GM12865 (cell line): ENCODE results near the gene PRPF39.
"Not testable (repeated sequence)": the region's sequence is repeated elsewhere in the genome, so short reads cannot be mapped to it uniquely, and the experiment has no call there.

Source experiments
- DNase-seq: peaks from one replicate; pipeline ENCODE4 v3.0.0; 2010; ENCODE audit warnings: low read depth
- H3K4me3 ChIP-seq: 2 replicates; pipeline ENCODE4 v1.5.1; 2011; ENCODE audit warnings: mild to moderate bottlenecking, low read depth, low read length, control low read depth
- CTCF ChIP-seq: IDR thresholded peaks from 2 replicates; pipeline ENCODE4 v1.5.1; 2011; ENCODE audit warnings: low read length, control low read depth, low read depth, inconsistent platforms; ENCODE audit not compliant: insufficient read depth; ENCODE audit errors: missing control alignments

The PRPF39 gene

DNA sequence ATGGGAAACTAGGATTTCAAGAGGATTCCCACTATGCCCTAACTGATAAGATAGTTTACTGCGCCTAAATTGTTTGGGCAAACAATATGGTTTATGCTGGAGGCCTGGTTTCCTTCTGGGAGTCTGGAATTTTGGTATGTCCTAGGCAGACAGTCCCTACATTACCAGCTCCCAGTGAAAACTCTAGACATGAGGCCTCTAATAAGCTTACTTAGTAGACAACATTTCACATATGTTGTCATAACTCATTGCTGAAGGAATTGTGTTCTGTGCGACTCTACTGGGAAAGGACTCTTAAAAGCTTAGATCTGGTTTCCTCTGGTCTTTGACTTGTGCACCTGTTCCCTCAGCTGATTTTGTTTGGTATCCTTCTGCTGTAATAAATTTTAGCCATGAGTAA is 18.0 kb upstream of the PRPF39 start:
- no peak overlapping the region for H3K4me3 ChIP-seq
- TF ChIP-seq CTCF, result no peak
- no peak for DNase-seq

- H3K4me3 ChIP-seq, result no peak overlapping the region
- TF ChIP-seq CTCF, result no peak
- no peak for DNase-seq
These were observed 17.2 kb upstream of the PRPF39 start for GRCh38 chr14:45066667-45067066.

DNA sequence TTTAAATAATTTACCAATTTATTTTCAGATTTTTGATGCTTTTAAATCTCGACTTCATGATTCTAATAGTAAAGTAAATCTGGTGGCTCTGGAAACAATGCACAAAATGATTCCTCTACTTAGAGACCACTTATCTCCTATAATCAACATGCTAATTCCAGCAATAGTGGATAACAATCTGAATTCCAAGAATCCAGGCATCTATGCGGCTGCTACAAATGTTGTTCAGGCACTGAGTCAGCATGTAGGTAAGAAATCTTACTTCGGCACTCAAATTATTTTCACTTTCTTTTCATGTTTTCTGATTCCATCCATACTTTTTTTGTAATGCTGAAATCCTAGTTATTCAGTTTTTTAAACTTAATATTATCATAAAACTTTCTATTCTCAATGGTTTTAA is 15.5 kb upstream of the PRPF39 start:
- TF ChIP-seq CTCF, result no peak
- no peak for DNase-seq
- H3K4me3 ChIP-seq, result no peak overlapping the region

DNA sequence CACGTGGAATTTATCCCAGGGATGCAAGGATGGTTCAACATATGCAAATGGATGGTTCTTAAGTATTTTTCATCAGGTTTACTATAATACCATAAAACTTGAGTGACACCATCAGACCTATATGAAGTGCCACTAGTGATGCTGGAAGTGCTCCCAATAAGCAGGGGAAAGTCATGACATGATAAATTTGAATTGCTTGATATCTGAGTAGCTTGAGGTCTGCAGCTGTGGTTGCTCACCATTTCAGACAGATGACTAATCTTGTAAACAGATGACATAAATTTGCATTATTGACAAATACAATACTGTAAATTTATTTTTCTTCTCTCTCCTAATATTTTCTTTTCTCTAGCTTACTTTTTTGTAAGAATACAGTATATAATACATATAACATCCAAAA is 13.7 kb upstream of the PRPF39 start:
- TF ChIP-seq CTCF, result no peak
- no peak for DNase-seq

GRCh38 chr14:45072126-45072525 is 11.8 kb upstream of the PRPF39 start:
- no peak overlapping the region for H3K4me3 ChIP-seq
- no peak for DNase-seq
- TF ChIP-seq CTCF, result no peak

More for the DNA sequence above, 13.7 kb upstream of the PRPF39 start:
- H3K4me3 ChIP-seq, result no peak overlapping the region

- TF ChIP-seq CTCF, result no peak
- H3K4me3 ChIP-seq, result no peak overlapping the region
- DNase-seq, result no peak
These were observed 10.6 kb upstream of the PRPF39 start for GRCh38 chr14:45073231-45073879.

DNA sequence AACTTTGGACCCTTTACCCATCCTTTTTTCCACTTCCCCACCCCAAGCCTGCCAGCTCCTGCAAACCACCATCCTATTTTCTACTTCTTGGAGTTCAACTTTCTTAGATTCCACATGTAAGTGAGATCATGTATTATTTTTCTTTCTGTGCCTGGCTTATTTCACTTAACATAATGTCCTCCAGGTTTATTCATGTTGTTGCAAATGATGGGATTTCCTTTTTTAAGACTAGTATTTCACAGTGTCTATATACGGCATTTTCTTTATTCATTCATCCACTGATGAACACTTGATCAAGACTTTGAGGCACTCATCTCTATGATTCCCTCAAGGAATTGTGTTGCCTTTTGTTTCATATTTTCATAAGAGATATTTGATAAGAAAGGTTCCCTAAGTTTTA is 5.6 kb upstream of the PRPF39 start:
- no peak for TF ChIP-seq CTCF
- no peak overlapping the region for H3K4me3 ChIP-seq
- DNase-seq, result no peak

GRCh38 chr14:45080416-45080968 is 3.4 kb upstream of the PRPF39 start:
- not testable (repeated sequence) for DNase-seq

DNA sequence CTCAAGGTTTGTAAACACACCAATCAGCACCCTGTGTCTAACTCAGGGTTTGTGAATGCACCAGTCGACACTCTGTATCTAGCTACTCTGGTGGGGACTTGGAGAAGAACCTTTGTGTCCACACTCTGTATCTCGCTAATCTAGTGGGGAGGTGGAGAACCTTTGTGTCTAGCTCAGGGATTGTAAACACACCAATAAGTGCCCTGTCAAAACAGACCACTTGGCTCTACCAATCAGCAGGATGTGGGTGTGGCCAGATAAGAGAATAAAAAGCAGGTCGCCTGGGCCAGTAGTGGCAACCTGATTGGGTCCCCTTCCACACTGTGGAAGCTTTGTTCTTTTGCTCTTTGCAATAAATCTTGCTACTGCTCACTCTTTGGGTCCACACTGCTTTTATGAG is 2.8 kb upstream of the PRPF39 start:
- H3K4me3 ChIP-seq, DNase-seq: not testable (repeated sequence)

More at GRCh38 chr14:45080416-45080968, 3.4 kb upstream of the PRPF39 start:
- H3K4me3 ChIP-seq, result not testable (repeated sequence)
